ENCODE results near the gene GRHL1. TPM values are rescaled to one million over a fixed set of nuclear protein-coding genes. Genes with fewer than 3 reads are reported as not detected.

Gene GRHL1
- total RNA-seq, 1 experiment from 2014 or later: 2.7 TPM

DNA sequence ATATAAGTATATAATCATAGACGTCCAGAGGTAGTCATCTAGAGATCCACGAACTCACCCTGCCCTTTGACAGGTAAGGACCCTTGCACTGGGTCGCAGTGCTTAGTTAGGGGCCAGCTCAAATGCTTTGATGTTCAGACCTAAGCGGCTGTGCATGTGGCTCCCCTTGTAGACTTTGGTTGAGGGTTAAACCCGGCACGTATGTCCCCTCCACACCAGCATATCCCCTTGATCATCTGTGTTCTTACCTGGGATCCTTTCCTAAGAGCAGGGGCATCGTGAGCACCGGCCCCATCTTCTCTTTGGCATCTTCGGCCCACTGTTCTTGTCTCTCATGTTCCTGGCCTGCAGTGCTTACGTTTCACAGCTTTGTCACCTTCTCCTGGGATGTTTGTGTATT is 31.4 kb downstream of the GRHL1 start:
- Mint-ChIP-seq H3K27me3 (ENCODE audit: low read depth) (no peaks in the 10 kb centered on the region), H3K36me3 (no peaks in the 10 kb centered on the region), H3K9me3 (peaks cover 5% of the 10 kb centered on the region; the same call in 1 of the 2 replicates), H3K4me3 (no peak overlapping the region), H3K4me1 (no peaks in the 10 kb centered on the region), H3K27ac (no peak overlapping the region)
- ChIA-PET POLR2A (no interaction called here), CTCF (interaction anchor here (0.6 to 4.3 kb wide), 7 partner anchors 13 to 113 kb away, joined by 3 to 50 read pairs (median 23); partner anchors contain the start of gene KLF11)
- ATAC-seq (no peak), DNase-seq (ENCODE audit: low spot score) (no peak)
- TF ChIP-seq, protein P1, sequence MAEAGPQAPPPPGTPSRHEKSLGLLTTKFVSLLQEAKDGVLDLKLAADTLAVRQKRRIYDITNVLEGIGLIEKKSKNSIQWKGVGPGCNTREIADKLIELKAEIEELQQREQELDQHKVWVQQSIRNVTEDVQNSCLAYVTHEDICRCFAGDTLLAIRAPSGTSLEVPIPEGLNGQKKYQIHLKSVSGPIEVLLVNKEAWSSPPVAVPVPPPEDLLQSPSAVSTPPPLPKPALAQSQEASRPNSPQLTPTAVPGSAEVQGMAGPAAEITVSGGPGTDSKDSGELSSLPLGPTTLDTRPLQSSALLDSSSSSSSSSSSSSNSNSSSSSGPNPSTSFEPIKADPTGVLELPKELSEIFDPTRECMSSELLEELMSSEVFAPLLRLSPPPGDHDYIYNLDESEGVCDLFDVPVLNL (CRISPR knock-in tag; IDR thresholded peaks at IDR 0.05; ENCODE audit: borderline replicate concordance, low read depth): no peak
- TF ChIP-seq SOX15 (CRISPR knock-in tag; IDR thresholded peaks at IDR 0.05): no peak
- TF ChIP-seq GABPB1 (CRISPR knock-in tag; IDR thresholded peaks at IDR 0.05): no peak
- no peak for TF ChIP-seq JAZF1 (CRISPR knock-in tag; IDR thresholded peaks at IDR 0.05)
- TF ChIP-seq, protein P2, sequence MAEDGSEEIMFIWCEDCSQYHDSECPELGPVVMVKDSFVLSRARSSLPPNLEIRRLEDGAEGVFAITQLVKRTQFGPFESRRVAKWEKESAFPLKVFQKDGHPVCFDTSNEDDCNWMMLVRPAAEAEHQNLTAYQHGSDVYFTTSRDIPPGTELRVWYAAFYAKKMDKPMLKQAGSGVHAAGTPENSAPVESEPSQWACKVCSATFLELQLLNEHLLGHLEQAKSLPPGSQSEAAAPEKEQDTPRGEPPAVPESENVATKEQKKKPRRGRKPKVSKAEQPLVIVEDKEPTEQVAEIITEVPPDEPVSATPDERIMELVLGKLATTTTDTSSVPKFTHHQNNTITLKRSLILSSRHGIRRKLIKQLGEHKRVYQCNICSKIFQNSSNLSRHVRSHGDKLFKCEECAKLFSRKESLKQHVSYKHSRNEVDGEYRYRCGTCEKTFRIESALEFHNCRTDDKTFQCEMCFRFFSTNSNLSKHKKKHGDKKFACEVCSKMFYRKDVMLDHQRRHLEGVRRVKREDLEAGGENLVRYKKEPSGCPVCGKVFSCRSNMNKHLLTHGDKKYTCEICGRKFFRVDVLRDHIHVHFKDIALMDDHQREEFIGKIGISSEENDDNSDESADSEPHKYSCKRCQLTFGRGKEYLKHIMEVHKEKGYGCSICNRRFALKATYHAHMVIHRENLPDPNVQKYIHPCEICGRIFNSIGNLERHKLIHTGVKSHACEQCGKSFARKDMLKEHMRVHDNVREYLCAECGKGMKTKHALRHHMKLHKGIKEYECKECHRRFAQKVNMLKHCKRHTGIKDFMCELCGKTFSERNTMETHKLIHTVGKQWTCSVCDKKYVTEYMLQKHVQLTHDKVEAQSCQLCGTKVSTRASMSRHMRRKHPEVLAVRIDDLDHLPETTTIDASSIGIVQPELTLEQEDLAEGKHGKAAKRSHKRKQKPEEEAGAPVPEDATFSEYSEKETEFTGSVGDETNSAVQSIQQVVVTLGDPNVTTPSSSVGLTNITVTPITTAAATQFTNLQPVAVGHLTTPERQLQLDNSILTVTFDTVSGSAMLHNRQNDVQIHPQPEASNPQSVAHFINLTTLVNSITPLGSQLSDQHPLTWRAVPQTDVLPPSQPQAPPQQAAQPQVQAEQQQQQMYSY (CRISPR knock-in tag; IDR thresholded peaks at IDR 0.05): no peak
- no peak for TF ChIP-seq ZNF138 (CRISPR knock-in tag; conservative IDR thresholded peaks at IDR 0.05)
- no peak for TF ChIP-seq ZNF396 (CRISPR knock-in tag; IDR thresholded peaks at IDR 0.05; ENCODE audit: borderline replicate concordance)
- TF ChIP-seq SMAD4 (CRISPR knock-in tag; IDR thresholded peaks at IDR 0.05): no peak
- TF ChIP-seq ZNF121 (CRISPR knock-in tag; IDR thresholded peaks at IDR 0.05): no peak
- no peak for TF ChIP-seq EMX1 (CRISPR knock-in tag; IDR thresholded peaks at IDR 0.05)
- TF ChIP-seq, protein P3, sequence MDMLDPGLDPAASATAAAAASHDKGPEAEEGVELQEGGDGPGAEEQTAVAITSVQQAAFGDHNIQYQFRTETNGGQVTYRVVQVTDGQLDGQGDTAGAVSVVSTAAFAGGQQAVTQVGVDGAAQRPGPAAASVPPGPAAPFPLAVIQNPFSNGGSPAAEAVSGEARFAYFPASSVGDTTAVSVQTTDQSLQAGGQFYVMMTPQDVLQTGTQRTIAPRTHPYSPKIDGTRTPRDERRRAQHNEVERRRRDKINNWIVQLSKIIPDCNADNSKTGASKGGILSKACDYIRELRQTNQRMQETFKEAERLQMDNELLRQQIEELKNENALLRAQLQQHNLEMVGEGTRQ (CRISPR knock-in tag; IDR thresholded peaks at IDR 0.05): no peak
- TF ChIP-seq, protein P4, sequence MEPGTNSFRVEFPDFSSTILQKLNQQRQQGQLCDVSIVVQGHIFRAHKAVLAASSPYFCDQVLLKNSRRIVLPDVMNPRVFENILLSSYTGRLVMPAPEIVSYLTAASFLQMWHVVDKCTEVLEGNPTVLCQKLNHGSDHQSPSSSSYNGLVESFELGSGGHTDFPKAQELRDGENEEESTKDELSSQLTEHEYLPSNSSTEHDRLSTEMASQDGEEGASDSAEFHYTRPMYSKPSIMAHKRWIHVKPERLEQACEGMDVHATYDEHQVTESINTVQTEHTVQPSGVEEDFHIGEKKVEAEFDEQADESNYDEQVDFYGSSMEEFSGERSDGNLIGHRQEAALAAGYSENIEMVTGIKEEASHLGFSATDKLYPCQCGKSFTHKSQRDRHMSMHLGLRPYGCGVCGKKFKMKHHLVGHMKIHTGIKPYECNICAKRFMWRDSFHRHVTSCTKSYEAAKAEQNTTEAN (CRISPR knock-in tag; IDR thresholded peaks at IDR 0.05): no peak
- no peak for TF ChIP-seq RELA (CRISPR knock-in tag; IDR thresholded peaks at IDR 0.05; ENCODE audit: borderline replicate concordance)
- TF ChIP-seq FOXJ3 (CRISPR knock-in tag; IDR thresholded peaks at IDR 0.05; ENCODE audit: borderline replicate concordance): no peak
- TF ChIP-seq ESRRA (CRISPR knock-in tag; IDR thresholded peaks at IDR 0.05; ENCODE audit: borderline replicate concordance): no peak
- no peak for TF ChIP-seq ZNF416 (CRISPR knock-in tag; IDR thresholded peaks at IDR 0.05)
- no peak for TF ChIP-seq ZNF232 (CRISPR knock-in tag; IDR thresholded peaks at IDR 0.05)
- no peak for TF ChIP-seq TEAD4 (CRISPR knock-in tag; IDR thresholded peaks at IDR 0.05)
- TF ChIP-seq, protein P5, sequence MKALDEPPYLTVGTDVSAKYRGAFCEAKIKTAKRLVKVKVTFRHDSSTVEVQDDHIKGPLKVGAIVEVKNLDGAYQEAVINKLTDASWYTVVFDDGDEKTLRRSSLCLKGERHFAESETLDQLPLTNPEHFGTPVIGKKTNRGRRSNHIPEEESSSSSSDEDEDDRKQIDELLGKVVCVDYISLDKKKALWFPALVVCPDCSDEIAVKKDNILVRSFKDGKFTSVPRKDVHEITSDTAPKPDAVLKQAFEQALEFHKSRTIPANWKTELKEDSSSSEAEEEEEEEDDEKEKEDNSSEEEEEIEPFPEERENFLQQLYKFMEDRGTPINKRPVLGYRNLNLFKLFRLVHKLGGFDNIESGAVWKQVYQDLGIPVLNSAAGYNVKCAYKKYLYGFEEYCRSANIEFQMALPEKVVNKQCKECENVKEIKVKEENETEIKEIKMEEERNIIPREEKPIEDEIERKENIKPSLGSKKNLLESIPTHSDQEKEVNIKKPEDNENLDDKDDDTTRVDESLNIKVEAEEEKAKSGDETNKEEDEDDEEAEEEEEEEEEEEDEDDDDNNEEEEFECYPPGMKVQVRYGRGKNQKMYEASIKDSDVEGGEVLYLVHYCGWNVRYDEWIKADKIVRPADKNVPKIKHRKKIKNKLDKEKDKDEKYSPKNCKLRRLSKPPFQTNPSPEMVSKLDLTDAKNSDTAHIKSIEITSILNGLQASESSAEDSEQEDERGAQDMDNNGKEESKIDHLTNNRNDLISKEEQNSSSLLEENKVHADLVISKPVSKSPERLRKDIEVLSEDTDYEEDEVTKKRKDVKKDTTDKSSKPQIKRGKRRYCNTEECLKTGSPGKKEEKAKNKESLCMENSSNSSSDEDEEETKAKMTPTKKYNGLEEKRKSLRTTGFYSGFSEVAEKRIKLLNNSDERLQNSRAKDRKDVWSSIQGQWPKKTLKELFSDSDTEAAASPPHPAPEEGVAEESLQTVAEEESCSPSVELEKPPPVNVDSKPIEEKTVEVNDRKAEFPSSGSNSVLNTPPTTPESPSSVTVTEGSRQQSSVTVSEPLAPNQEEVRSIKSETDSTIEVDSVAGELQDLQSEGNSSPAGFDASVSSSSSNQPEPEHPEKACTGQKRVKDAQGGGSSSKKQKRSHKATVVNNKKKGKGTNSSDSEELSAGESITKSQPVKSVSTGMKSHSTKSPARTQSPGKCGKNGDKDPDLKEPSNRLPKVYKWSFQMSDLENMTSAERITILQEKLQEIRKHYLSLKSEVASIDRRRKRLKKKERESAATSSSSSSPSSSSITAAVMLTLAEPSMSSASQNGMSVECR (CRISPR knock-in tag; IDR thresholded peaks at IDR 0.05; ENCODE audit: borderline replicate concordance): no peak
- TF ChIP-seq FOXP1 (CRISPR knock-in tag; IDR thresholded peaks at IDR 0.05; ENCODE audit: borderline replicate concordance): no peak
